H54 (cell line): ENCODE measurements around the gene PCDHA6.
"Not testable (repeated sequence)": the region's sequence is repeated elsewhere in the genome, so short reads cannot be mapped to it uniquely, and the experiment has no call there.

Experiments
- DNase-seq: peaks from one replicate; pipeline ENCODE4 v3.0.0; 2011; ENCODE audit warnings: low spot score, mixed read lengths; ENCODE audit not compliant: insufficient read length
- FAIRE-seq: peaks from 3 replicates; lab custom pipeline; 2011; peaks lifted over from hg19 to GRCh38; lab: Jason Lieb, UNC
- POLR2A ChIP-seq: IDR thresholded peaks from 2 replicates; pipeline ENCODE4 v1.6.1; 2011; ENCODE audit warnings: low read depth, mild to moderate bottlenecking, low read length

The PCDHA6 gene

GRCh38 chr5:140827704-140828361, at the start of gene PCDHA6:
PCDHA6 (plus strand) TSS chr5:140827960; CDS start chr5:140828092, 132 bp downstream.
- TF ChIP-seq POLR2A: no peak
- FAIRE-seq (no peak), DNase-seq (no peak)

- TF ChIP-seq POLR2A: no peak
Observed at GRCh38 chr5:140780512-140780911, 47.2 kb upstream of the PCDHA6 start.

GRCh38 chr5:140785905-140786686, 41.7 kb upstream of the PCDHA6 start, which contains the start of gene PCDHA1:
PCDHA1 (plus strand) TSS chr5:140786140.
- peak; percentile 15 for FAIRE-seq
- no peak for TF ChIP-seq POLR2A
- DNase-seq: no peak

More at GRCh38 chr5:140780512-140780911, 47.2 kb upstream of the PCDHA6 start:
- DNase-seq (no peak), FAIRE-seq (no peak)

- DNase-seq, FAIRE-seq: not testable (repeated sequence)
Observed at GRCh38 chr5:140787422-140787821, 40.3 kb upstream of the PCDHA6 start.

- not testable (repeated sequence) for FAIRE-seq, DNase-seq
Observed at GRCh38 chr5:140787849-140788504, 39.8 kb upstream of the PCDHA6 start.

- no peak for FAIRE-seq
Observed at GRCh38 chr5:140791089-140791488, 36.7 kb upstream of the PCDHA6 start.

GRCh38 chr5:140794595-140795258, 33.0 kb upstream of the PCDHA6 start, which contains the start of gene PCDHA2:
PCDHA2 (plus strand) TSS chr5:140794852.
- FAIRE-seq (no peak), DNase-seq (no peak)
- TF ChIP-seq POLR2A: no peak

More at GRCh38 chr5:140791089-140791488, 36.7 kb upstream of the PCDHA6 start:
- TF ChIP-seq POLR2A: no peak
- DNase-seq: no peak

- peak; percentile 15 for FAIRE-seq
- DNase-seq: peak; percentile 54
- TF ChIP-seq POLR2A: no peak
Observed at GRCh38 chr5:140795259-140795641, 32.5 kb upstream of the PCDHA6 start.

GRCh38 chr5:140796072-140796717, 31.6 kb upstream of the PCDHA6 start:
- FAIRE-seq, DNase-seq: not testable (repeated sequence)

- TF ChIP-seq POLR2A: no peak
- FAIRE-seq (no peak), DNase-seq (no peak)
Observed at GRCh38 chr5:140796718-140797095, 31.1 kb upstream of the PCDHA6 start.

GRCh38 chr5:140800816-140801493, 26.8 kb upstream of the PCDHA6 start, which contains the start of gene PCDHA3:
PCDHA3 (plus strand) TSS chr5:140801057.
- DNase-seq (no peak), FAIRE-seq (no peak)
- no peak for TF ChIP-seq POLR2A

GRCh38 chr5:140801494-140801841, 26.3 kb upstream of the PCDHA6 start:
- TF ChIP-seq POLR2A: no peak
- DNase-seq (no peak), FAIRE-seq (no peak)

- not testable (repeated sequence) for FAIRE-seq, DNase-seq
Observed at GRCh38 chr5:140802381-140802780, 25.4 kb upstream of the PCDHA6 start.
